ENCODE measurements around the gene MAG.
A peak's percentile ranks its signal among the peaks of the same experiment; 100 is the strongest.

Gene MAG, protein sequence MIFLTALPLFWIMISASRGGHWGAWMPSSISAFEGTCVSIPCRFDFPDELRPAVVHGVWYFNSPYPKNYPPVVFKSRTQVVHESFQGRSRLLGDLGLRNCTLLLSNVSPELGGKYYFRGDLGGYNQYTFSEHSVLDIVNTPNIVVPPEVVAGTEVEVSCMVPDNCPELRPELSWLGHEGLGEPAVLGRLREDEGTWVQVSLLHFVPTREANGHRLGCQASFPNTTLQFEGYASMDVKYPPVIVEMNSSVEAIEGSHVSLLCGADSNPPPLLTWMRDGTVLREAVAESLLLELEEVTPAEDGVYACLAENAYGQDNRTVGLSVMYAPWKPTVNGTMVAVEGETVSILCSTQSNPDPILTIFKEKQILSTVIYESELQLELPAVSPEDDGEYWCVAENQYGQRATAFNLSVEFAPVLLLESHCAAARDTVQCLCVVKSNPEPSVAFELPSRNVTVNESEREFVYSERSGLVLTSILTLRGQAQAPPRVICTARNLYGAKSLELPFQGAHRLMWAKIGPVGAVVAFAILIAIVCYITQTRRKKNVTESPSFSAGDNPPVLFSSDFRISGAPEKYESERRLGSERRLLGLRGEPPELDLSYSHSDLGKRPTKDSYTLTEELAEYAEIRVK

DNA sequence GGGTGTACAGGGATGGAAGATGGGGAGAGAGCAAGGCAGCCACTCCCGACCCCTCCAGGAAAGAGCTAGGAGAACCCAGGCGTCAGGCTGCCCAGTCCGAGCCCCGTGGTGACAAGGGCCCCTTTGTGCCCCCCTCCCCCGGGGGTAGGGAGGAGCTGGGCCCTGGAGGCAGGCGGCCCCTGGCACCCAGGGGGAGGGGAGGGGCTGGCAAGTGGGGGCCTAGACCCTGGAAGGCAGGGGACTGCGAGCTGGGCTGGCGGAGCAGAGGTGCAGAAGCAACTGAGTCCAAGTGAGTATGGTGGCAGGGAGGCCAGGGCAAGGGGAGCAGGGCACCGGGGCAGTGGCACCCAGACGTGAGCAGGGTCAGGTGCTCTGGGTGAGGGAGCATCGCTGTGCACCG lies at the start of gene MAG:
Gene MAG, plus strand, starts transcription at position 246 of the 400 bp plus-strand sequence. CDS start 3,248 bp downstream, outside the sequence.
- ChIA-PET CTCF (interaction anchor here (1.4 kb wide), 1 partner anchor 11 kb away, joined by 4 read pairs; no protein-coding TSS in a partner anchor), POLR2A (interaction anchor here (0.6 kb wide), 1 partner anchor 54 kb away, joined by 3 read pairs; no protein-coding TSS in a partner anchor)
- DNase-seq (ENCODE audit: extremely low spot score) = no peak
- TF ChIP-seq CTCF (IDR thresholded peaks at IDR 0.05; ENCODE audit: control extremely low read depth, extremely low read depth, low read depth, missing control alignments) = no peak

DNA sequence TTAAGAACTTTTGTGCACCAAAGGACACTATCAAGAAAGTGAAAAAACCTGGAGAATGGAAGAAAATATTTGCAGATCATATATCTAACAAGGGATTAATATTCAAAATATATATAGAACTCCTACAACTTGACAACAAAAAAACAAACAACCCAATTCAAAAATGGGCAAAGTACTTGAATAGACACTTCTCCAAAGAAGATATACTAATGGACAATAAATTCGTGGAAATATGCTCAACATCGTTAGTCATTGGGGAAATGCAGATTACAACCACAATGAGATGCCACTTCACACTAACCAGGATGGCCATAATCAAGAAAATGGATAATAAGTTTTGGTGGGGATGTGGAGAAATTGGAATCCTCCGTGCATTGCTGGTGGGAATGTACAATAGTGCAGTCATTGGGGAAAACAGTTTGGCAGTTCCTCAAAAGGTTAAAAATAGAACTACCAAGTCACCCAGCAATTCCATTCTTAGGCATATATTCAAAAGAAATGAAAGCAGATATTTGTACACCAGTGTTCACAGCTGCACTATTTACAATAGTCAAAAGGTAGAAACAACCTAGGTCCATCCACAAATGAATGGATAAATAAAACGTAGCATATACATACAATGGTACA lies 45.4 kb upstream of the MAG start:
- DNase-seq (ENCODE audit: extremely low spot score) = no peak
- ChIA-PET CTCF (no interaction called here), POLR2A (no interaction called here)
- TF ChIP-seq CTCF (IDR thresholded peaks at IDR 0.05; ENCODE audit: control extremely low read depth, extremely low read depth, low read depth, missing control alignments) = no peak

GRCh38 chr19:35247526-35248309 lies 44.2 kb upstream of the MAG start:
- peak; percentile 82 for DNase-seq (ENCODE audit: extremely low spot score)
- ChIA-PET CTCF (interaction anchor here (1.5 kb wide), 1 partner anchor 247 kb away, joined by 3 read pairs; no protein-coding TSS in a partner anchor), POLR2A (no interaction called here)
- TF ChIP-seq CTCF (IDR thresholded peaks at IDR 0.05; ENCODE audit: control extremely low read depth, extremely low read depth, low read depth, missing control alignments) = peak; percentile 52

DNA sequence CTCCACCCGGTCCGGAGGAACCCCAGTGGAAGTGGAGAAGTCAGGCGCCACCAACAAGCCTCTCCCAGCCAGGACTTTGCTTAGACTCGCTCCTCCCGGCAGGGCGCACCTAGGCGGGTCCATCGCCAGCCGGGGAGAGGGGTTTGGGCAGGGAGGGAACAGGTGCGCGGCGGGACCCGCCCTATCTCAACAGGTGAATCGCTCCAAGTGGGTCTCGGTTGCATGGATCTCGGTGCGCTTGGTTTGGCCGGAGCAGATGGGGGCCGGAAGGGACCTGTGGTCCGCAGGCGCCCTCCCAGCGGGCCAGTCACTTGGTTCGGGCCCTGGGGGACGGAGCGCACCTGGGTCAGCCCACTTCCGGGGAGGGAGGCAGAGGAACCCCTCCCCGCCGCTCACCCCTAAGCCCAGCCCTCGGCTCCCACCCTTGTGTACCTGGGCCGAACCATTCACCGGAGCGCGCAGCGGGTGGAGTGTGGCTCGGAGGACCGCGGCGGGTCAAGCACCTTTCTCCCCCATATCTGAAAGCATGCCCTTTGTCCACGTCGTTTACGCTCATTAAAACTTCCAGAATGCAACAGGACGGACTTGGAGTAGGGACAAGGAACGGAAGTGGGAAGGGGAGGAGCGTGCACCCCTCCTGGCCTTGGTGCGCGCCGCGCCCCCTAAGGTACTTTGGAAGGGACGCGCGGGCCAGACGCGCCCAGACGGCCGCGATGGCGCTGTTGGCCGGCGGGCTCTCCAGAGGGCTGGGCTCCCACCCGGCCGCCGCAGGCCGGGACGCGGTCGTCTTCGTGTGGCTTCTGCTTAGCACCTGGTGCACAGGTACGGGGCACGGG lies 43.4 kb upstream of the MAG start, which contains the start of gene LSR:
Gene LSR, plus strand, starts transcription at position 693 of the 836 bp plus-strand sequence. Its CDS starts 21 bp downstream, at position 714.
- TF ChIP-seq CTCF (IDR thresholded peaks at IDR 0.05; ENCODE audit: control extremely low read depth, extremely low read depth, low read depth, missing control alignments) = no peak
- CTCF ChIA-PET = interaction anchor here (1.5 kb wide), 1 partner anchor 247 kb away, joined by 3 read pairs; no protein-coding TSS in a partner anchor
- DNase-seq (ENCODE audit: extremely low spot score) = peak; percentile 97
- POLR2A ChIA-PET = no interaction called here

GRCh38 chr19:35249146-35249847 lies 42.7 kb upstream of the MAG start:
- ChIA-PET POLR2A (no interaction called here), CTCF (no interaction called here)
- TF ChIP-seq CTCF (IDR thresholded peaks at IDR 0.05; ENCODE audit: control extremely low read depth, extremely low read depth, low read depth, missing control alignments) = no peak
- DNase-seq (ENCODE audit: extremely low spot score) = peak; percentile 56
